Peyer's patch (tissue), 4 donors: ENCODE measurements around the gene BABAM1.

Source experiments
- POLR2A ChIP-seq, 2 donors: fragments of 450-650 bp; IDR thresholded peaks; one replicate each; pipeline ENCODE4 v1.5.1; 2017; ENCODE audit warnings: antibody characterized with exemption in 2 of 2, mild to moderate bottlenecking in 2 of 2, moderate library complexity in 2 of 2
- TF ChIP-seq, protein P1 (sequence below), 6 experiments: fragments of 450-650 bp in 4 of 6; fragments of 200-600 bp in 2 of 6; sonication (generic) in 1 of 6; IDR thresholded peaks; one replicate each; pipeline ENCODE4 v1.5.1; 2017 to 2019; ENCODE audit warnings: antibody characterized with exemption in 6 of 6, mild to moderate bottlenecking in 3 of 6, moderate library complexity in 1 of 6

DNA sequence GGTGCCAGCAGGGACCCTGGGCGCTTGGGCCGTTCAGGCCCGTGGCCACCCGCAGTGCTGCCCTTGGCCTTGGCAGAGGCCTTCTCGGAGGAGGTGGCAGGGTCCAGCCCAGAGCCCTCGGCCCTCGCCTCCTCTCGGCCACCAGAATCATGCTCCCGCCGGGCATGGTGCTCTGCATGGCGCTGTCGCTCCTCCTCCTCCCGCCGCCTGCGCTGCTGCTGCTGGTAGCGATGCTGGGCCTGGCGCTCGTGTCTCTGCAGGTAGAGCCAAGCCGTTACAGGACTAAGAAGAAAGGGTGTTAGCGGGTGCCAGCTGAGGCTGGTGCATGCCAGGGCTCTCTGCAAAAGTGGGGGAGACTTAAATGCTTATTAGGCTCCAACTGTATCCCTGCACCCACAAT, 57.9 kb downstream of the BABAM1 start:
- TF ChIP-seq, protein P1, sequence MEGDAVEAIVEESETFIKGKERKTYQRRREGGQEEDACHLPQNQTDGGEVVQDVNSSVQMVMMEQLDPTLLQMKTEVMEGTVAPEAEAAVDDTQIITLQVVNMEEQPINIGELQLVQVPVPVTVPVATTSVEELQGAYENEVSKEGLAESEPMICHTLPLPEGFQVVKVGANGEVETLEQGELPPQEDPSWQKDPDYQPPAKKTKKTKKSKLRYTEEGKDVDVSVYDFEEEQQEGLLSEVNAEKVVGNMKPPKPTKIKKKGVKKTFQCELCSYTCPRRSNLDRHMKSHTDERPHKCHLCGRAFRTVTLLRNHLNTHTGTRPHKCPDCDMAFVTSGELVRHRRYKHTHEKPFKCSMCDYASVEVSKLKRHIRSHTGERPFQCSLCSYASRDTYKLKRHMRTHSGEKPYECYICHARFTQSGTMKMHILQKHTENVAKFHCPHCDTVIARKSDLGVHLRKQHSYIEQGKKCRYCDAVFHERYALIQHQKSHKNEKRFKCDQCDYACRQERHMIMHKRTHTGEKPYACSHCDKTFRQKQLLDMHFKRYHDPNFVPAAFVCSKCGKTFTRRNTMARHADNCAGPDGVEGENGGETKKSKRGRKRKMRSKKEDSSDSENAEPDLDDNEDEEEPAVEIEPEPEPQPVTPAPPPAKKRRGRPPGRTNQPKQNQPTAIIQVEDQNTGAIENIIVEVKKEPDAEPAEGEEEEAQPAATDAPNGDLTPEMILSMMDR (IDR thresholded peaks at IDR 0.05): no peak
- TF ChIP-seq POLR2A (IDR thresholded peaks at IDR 0.05): no peak
